Adipose tissue (tissue), 3 donors: Measurements from ENCODE around the gene OR4K1. TPM values are rescaled to one million over a fixed set of nuclear protein-coding genes. Genes with fewer than 3 reads are reported as not detected.
"Not testable (repeated sequence)": the region's sequence is repeated elsewhere in the genome, so short reads cannot be mapped to it uniquely, and the experiment has no call there.

Source experiments
- H3K27ac ChIP-seq: one replicate; pipeline ENCODE4 v1.5.1; 2013; ENCODE audit warnings: low read depth, low read length
- WGBS, 3 donors: extraction: QIAGEN DNeasy Blood & Tissue Kit; methylation state at CpG; one replicate each; pipeline ENCODE4 v1.1.7; 2013; 5-methylcytosine and 5-hydroxymethylcytosine counted together
- polyA plus RNA-seq, 3 donors: library from polyadenylated mRNA; stranded (reverse); fragments of 200-250 nt; gene quantifications; one replicate each; pipeline ENCODE4 v1.2.3, GENCODE V29; 2013
- donor health status: healthy with polysubstance abuse.
- donor health status: Bipolar disorder and iron deficiency.
- donor health status: healthy.

OR4K1 gene, protein sequence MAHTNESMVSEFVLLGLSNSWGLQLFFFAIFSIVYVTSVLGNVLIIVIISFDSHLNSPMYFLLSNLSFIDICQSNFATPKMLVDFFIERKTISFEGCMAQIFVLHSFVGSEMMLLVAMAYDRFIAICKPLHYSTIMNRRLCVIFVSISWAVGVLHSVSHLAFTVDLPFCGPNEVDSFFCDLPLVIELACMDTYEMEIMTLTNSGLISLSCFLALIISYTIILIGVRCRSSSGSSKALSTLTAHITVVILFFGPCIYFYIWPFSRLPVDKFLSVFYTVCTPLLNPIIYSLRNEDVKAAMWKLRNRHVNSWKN
- polyA plus RNA-seq = not detected

DNA sequence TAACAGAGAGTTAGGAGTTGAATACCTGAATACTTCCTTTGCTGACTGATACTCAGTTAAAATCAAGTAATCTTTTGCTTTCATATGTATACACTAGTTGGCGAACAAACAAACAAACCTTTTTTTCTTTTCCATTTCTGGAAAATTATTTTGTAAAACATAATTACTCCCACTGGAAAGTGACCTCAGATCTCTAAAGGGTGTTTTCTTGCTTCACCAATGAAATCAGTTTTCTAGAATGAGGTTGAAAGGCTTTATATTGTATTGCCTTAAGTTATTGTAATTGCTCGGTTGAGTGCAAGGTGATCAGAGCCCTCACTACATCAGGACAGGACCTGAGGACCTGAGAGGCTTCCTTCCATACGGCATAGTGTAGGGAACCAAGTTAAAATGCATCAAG, at the start of gene OR4K1:
Gene OR4K1 (plus strand): TSS at position 301 of the 400 bp plus-strand sequence. CDS start 4,750 bp downstream, outside the sequence.
- 50 to 60% (median 58%) methylated on average over 3 of the region's 3 CpGs for WGBS, 3 donors
- no peak within 1 kb of the TSS for H3K27ac ChIP-seq

DNA sequence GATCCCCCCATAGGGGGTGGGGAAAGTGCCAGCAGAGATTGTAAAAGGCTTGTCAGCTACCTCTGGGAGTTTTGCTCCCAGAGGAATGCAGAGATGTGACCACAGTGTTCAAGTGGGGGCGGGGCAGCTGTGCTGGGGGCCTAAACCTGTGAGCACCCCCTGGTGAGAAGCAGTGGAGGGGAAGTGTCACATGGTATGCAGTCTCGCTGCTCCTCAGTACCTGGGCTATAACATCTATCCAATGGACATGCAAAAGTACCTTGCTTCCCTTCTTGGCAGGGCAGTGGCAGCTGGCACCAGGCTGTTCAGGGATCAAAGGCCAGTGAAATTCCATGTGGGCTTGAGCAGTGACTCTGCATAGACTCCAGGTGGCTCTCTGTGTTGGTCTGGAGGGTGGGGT, 35.4 kb upstream of the OR4K1 start:
- no peak overlapping the region for H3K27ac ChIP-seq
- 38 to 47% (median 40%) methylated on average over 2 of the region's 2 CpGs for WGBS, 3 donors

DNA sequence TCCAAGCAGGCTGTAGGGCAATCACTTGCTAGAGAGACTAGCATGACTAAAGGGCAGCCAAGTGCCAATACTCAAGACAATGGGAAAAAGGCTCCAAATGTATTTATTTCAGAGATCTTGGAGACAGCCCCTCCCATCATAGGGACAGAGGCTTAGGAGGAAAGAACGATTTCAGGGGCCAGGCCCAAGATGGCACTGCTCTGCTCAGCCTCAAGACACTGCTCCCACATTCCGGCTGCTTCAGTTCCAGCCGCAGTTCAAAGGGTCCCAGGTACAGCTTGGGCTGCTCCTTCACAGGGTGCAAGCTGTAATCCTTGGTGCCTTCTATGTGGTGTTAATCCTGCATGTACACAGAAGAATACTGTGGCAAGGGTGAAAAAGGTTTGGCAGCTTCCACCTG, 29.7 kb upstream of the OR4K1 start:
- 56 to 67% (median 64%) methylated on average over 3 of the region's 3 CpGs for WGBS, 3 donors
- H3K27ac ChIP-seq = no peak overlapping the region

DNA sequence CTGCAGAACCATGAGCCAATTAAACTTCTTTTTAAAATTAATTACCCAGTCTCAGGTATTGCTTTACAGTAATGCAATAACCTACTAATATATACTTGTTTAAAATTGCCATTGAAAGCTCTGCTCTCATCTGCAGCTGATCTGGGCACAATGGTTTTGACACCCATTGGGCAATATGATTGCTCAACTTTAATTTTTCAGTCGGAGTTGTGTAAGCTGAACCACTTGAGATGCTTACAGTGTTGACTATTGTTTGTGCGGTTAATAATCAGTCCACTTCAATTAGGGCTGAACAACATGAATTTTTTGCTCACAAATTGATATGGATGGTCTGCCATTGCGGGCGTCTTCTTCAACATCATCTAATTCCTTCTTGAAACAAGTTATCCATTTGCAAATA, 28.3 kb upstream of the OR4K1 start:
- H3K27ac ChIP-seq = no peak overlapping the region
- 65 to 77% (median 69%) methylated on average over 4 of the region's 4 CpGs for WGBS, 3 donors

DNA sequence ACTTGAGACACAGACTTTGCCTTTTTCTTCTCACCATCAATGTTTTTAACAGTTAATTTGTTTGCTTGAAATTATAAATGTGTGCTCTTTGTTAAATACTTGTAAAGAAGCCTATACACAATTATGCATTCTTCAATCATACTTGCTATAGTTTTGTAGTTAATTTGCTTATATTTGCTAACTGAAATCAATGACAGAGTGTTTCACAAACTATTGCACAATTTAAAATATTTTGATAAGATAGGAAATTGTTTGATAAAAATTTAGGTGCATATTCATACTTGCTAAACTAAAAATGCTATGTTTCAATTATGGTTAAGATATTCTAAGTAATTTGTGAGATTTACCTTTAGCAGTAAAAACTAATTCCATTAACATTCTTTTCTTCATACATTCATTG, 24.1 kb upstream of the OR4K1 start:
- no peak overlapping the region for H3K27ac ChIP-seq

DNA sequence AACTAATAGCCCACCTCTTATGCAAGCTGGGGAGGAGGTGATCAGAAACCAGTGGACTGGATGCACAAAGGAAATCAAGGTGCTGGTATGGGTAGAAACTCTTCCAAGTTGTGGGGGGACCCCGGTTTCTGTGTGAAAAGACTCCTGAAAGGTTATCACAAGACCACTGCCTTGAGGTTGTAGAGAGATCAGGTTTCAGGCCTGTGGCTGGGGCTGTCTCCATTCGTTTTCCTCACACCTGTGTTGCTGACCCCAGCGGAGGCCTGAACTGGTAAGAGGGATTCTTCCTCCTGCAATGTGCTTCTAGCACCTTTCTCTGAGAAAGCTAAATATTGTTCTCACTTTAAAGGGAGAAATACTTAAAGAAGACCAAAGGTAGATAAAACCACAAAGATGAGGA, 19.6 kb upstream of the OR4K1 start:
- H3K27ac ChIP-seq = no peak overlapping the region
- WGBS, 3 donors = 35 to 55% (median 50%) methylated on average over 3 of the region's 3 CpGs

DNA sequence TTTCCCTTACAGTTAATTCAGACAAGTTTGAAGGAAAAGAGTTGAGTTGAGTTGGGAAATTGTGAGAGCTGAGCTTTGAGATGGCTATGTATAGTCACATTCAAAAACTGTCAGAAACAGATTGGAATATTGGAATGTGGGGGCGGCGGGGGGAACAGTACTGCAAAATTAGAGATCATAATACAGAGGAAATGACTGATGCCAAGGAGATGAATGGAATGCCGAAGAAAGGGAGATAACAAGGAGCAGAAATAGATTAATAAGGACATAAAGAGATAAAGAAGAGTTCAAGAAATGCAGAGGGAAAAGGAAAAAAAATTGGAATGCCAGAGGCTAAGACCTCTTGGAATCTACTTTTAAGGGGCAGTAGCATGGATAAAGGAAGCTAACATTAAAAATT, 13.5 kb upstream of the OR4K1 start:
- H3K27ac ChIP-seq = no peak overlapping the region
- WGBS, 3 donors = 58 to 72% (median 58%) methylated on average over 3 of the region's 3 CpGs

DNA sequence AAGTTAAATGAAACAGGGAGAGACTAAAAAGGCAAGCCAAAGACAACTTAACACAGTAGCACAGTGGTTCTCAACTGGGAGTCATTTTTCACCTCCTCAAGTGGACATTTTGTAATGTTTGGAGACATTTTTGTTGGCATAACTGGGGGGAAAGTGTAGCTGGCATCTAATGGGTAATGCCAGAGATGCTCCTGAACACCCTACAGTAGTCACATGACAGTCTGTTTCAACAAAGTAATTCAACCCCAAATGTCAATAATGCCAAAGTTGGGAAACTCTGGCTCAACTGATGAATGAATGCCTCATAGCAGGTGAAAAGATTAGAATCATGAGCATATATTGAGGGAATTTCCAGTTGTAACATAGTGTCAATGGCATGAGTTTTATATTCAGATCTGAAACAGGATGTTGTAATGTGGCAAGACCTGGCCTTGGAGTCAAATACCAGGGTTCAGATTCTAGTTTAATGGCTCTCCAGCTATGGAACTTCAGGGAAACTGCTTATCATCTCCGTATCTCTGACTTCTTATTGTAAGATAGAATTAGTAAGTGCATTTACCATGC, 12.7 kb upstream of the OR4K1 start:
- H3K27ac ChIP-seq = no peak overlapping the region
- WGBS, 3 donors = 55 to 59% (median 56%) methylated on average over 1 of the region's 1 CpG

DNA sequence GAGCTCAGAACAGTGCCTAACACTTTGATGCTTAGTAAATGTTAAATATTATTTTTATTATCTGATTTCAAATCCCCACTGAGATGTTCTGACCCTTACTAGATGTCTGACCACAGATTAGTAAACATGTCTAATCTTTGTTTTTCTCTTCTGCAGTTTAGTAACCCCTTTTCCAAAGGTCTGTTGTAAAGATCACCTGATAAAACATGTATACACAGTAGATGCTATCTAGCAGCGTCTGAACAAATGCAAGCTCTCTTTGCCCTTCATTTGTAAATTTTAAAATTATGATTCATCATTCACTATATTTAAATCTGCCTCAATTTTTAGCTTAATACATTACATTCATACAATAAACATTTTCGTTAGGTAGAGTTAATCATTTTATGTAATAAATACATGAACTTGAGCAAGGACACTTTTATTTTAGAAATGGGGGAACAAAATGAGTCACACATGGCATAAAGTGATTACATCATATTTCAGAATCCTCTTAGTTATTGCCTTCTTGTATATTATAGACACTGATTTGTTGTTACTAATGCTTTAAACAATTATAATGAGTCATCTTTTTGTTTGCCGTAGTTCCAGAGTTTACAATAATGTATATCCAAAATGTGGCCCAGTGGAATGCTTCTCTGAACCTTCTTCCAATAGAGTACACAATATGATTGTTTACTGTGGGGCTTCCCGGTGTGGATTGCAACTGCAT, 12.0 kb upstream of the OR4K1 start:
- H3K27ac ChIP-seq = no peak overlapping the region
- WGBS, 3 donors = 37 to 51% (median 50%) methylated on average over 4 of the region's 4 CpGs

DNA sequence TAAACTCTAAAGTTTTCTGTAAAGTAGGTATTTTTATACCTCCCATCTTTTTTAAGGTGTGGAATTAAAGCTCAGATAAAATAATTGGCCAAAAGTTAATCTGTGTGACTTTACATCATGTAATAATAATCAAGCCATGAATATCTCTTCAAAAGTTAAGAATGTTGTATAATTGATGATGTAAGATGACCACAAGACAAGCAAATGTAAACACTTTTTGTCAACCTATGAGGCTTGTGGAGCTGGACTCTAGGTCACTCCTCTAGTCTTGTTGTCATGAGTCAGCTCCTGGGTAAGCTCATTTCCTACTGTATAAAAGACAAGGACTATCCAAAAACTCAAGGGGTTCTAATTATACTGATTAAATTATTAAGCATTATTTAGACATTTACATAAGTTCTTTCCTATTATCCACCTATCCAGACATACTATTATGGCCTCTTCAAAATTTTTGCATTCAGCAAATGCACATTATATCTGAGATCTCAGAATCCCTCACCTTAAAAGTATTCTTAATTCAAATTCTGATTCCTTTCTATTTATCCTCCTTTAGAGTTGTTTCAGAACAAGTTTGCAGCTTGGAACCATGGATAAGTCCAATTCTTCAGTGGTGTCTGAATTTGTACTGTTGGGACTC, 10.6 kb upstream of the OR4K1 start, which contains the start of gene OR4K5:
Gene OR4K5 (plus strand): TSS at position 587 of the 637 bp plus-strand sequence. CDS start 0 bp downstream, at position 587.
- H3K27ac ChIP-seq = no peak within 1 kb of the TSS

DNA sequence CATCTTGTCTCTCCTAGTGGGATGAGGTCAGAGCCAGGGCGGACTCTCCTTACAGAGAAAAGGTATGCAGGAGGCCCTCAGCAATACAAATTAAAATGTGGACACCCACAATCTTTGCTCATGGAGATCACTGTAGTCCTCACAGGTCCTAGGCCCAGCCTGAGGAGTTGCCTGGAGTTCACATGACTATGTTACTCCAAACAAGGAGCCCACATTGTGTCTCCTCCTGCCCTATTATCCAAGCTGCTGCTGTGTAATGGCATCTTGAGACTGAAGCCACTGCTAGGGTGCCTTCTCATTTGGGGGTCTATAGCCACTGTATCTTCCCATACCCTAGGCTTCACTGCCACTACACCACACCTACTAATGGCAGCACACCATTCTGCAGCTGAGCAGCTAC, 11.0 kb downstream of the OR4K1 start:
- 69 to 96% (median 74%) methylated on average over 1 of the region's 1 CpG for WGBS, 3 donors

DNA sequence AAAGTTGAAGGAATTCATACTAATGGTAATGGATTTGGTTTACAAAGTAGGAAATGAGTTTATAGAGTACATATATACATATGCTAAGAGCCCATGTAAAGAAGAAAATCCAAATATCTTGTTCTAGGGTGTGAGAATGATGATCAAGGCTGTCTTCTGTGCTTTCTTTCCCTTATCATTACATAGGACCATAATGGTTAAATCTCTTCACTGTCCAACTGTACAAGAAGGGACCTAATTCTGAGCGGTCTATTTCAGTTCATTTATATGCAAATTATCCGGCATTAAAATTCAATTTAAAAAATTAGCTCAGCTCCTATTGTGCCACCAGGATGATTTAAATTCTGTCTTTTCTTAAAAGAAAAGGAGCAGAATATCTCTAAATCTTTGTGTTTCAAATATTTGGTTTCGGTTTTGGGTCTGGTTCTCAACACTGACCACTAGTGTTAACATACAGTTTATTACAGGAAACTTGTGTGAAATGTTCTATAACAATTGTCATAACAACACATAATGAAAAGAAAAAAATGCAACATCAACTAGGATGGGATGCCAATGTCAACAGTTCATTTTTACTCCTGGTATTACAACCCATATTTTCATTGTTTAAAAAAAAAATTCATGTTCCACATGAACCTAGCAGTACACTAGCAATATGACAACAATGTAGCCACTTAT, 16.8 kb downstream of the OR4K1 start:
- 69 to 85% (median 83%) methylated on average over 3 of the region's 3 CpGs for WGBS, 3 donors
- H3K27ac ChIP-seq = no peak overlapping the region

More for the DNA sequence above, 11.0 kb downstream of the OR4K1 start:
- H3K27ac ChIP-seq = no peak overlapping the region

DNA sequence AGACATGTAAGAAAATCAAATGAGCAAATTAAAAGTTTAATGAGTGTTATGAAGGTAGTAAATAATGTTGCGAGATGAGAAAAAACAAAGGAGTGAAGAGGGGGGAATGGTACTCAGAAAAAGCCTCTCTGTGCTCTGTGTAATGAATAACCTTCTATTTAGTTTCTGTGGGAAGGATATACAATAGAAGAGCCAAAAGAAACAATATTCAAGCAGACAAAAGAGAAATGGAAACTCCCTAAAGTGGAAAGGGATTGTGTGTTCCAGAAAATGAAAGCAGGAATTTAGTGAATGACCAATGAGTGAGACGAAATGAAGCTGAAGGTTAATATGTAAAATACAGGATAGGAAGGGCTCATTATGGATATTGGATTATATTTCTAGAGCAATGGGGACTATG, 18.5 kb downstream of the OR4K1 start:
- no peak overlapping the region for H3K27ac ChIP-seq
- 60 to 85% (median 65%) methylated on average over 2 of the region's 2 CpGs for WGBS, 3 donors

DNA sequence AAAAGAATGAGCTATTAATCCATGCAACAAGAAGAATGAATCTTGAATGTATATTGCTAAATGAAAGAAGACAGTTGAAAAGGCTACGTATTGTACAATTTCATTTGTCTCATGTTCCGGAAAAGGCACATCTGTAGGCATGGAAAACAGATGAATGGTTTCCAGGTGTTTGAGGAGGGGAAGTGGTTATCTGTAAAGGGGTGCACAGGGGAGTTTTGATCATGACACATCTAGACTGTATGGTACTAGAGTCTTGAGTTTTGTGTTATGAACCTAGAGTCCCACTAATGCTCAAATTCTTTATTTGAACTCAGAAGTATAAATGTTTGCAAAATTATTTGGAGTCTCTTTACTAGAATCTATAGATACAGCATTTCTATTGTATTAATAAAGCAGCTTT, 39.0 kb downstream of the OR4K1 start:
- H3K27ac ChIP-seq = not testable (repeated sequence)
- 55 to 72% (median 65%) methylated on average over 2 of the region's 2 CpGs for WGBS, 3 donors

DNA sequence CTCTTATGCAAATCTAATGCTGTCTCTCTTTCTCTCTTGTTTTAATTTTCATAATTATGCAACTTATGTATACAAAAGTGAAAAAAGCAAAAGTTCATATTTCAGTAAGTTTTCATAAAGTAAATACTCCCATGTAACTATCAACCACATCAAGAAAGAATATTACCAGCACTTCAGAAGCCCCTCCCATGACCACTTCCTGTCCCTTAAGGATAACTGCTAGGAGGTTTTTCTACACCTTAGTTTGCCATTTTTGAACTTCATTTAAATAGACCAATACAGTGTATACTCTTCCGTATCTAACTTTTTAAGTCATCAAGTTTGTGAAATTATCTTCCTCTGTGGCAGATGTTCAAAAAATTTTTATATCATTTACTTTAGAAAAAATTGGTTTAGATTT, 44.1 kb downstream of the OR4K1 start:
- WGBS, 3 donors = 60 to 69% (median 66%) methylated on average over 1 of the region's 1 CpG
- H3K27ac ChIP-seq = no peak overlapping the region

DNA sequence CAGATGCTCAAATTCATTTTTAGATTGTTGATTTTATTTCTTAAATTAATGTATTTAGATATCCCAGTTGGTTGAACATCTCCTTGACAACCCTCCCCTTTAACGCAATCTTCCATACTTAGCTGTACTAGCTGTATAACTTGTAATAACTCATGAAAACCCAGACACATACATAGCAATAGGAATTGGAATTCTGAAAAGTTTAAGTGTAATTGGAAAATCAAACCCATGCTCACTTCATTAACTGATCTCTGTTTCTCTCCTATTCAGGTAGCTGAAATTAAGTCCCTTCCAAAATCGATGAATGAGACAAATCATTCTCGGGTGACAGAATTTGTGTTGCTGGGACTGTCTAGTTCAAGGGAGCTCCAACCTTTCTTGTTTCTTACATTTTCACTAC, 44.6 kb downstream of the OR4K1 start, which contains the start of gene OR4K15:
Gene OR4K15 (plus strand): TSS at position 301 of the 400 bp plus-strand sequence. CDS start 0 bp downstream, at position 301.
- WGBS, 3 donors = 93 to 96% (median 94%) methylated on average over 3 of the region's 3 CpGs
- no peak within 1 kb of the TSS for H3K27ac ChIP-seq
